Panc1 (cell line): ENCODE data around the gene TAF1A.

ENCODE experiments used
- CTCF ChIP-seq: fragments of 450-650 bp; IDR thresholded peaks from 2 replicates; pipeline ENCODE4 v1.5.1; 2017; ENCODE audit warnings: mild to moderate bottlenecking
- POLR2AphosphoS5 ChIP-seq: IDR thresholded peaks from 2 replicates; pipeline ENCODE4 v1.6.1; 2012; ENCODE audit warnings: mild to moderate bottlenecking, low read depth, low read length, moderate library complexity
- REST ChIP-seq, 2 experiments: IDR thresholded peaks; 2 replicates each; pipeline ENCODE4 v1.6.1; 2011 to 2012; ENCODE audit warnings: low read depth in 2 of 2, control low read depth in 1 of 2, low read length in 1 of 2, mild to moderate bottlenecking in 1 of 2, moderate library complexity in 1 of 2; ENCODE audit not compliant: insufficient read depth in 1 of 2
- SIN3A ChIP-seq: IDR thresholded peaks from 2 replicates; pipeline ENCODE4 v1.6.1; 2012; ENCODE audit warnings: low read depth, mild to moderate bottlenecking, low read length, moderate library complexity, borderline replicate concordance; ENCODE audit not compliant: insufficient read depth
- TCF7L2 ChIP-seq: IDR thresholded peaks from 2 replicates; pipeline ENCODE4 v1.6.1; 2011; ENCODE audit warnings: mild to moderate bottlenecking, low read depth, low read length, inconsistent platforms

GRCh38 chr1:222529916-222530315, 59.8 kb downstream of the TAF1A start:
- TF ChIP-seq CTCF = no peak
- no peak for TF ChIP-seq POLR2AphosphoS5
- no peak for TF ChIP-seq TCF7L2
- no peak for TF ChIP-seq REST (IDR thresholded peaks at IDR 0.05; ENCODE audit: insufficient read depth in 1 of 2, low read depth in 2 of 2, low read length in 1 of 2)
- TF ChIP-seq SIN3A = no peak
